Globus pallidus (tissue), 1 donor: Measurements from ENCODE around the gene FLAD1.
"Not testable (repeated sequence)": the region's sequence is repeated elsewhere in the genome, so short reads cannot be mapped to it uniquely, and the experiment has no call there.

Experiments used
- DNase-seq: peaks from one replicate; pipeline ENCODE4 v3.0.0-alpha.2; 2015; ENCODE audit warnings: low spot score

FLAD1 gene

DNA sequence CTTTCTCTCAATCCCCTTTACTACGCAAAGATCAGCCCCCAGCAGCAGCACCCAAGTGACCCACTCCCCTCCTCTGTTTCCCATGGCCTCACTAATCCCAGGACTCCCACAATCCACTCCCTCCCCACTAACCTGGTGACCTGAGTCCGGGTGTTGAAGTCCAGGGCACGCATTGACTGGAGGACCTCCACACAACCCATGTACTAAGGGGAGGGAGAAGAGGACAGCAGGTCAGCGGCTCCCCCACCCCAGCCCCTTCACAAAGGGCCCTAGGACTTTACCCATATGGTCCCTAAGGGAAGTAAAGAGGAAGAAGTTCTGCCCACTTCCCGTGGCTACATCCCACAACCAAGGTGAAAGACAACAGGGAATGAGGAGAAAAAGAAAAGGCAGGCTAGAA, 13.9 kb upstream of the FLAD1 start:
- no peak for DNase-seq

DNA sequence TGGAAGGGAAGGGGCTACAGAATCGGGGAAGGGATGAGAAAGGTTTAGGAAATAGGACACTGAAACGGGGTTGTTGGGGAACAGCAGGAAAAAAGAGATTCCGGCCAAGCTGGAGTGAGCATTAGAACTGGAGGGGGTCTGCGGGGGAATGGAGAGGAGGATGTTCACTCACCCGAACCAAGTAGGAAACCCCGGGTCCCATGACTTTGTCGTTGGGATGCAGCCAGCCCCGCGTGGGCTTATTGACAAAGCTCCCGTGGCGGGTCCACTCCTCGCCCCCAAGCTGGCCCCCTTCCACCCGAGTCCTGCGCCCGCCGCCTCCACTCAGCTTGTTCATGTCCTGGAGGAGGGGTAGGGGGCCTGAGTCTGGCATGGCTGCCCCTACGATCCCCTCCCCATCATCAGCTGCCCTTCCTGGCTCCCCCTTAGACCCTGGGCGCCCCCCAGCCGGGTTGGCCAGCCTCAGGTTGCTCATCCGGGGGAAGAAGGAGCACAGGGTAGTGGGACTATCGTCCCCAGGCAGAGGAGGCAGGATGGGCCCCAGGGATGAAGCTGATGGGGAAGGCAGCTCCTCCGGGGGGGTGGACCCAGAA, 13.2 kb upstream of the FLAD1 start:
- no peak for DNase-seq

GRCh38 chr1:154970631-154971340, 12.4 kb upstream of the FLAD1 start, which contains the start of gene SHC1:
SHC1 (minus strand) TSS chr1:154970747; CDS start chr1:154970526, 221 bp downstream.
- DNase-seq, result peak; percentile 80

DNA sequence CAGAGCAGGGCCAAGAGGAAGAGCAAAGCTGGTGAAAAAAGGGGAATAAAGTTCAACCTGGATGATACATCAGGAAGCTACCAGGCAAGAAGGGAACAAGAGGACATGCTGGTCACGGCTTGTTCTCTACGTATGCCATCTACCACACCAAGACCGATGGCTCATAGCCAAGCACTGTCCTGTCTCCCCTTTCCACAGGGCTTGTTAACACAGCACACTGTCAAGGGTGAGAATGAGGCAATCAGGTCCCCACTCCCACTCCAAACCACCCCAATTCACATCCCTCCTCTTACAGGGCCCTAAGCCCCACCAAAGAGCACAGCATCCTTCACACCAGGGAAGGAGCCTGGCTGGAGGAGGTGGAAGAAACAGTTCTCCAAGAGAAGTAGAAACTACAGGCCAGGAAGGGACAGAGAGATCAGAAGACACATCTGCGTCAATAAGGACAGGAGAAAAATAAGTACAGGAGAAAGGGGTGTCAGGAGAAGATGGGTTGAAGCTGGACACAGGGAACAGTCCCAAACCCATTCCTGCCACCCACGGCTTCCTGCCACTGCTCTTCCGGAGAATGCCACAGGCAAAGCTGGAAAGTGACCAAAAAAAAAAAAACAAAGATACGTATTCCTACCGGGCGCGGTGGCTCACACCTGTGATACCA, 11.7 kb upstream of the FLAD1 start:
- DNase-seq, result no peak

DNA sequence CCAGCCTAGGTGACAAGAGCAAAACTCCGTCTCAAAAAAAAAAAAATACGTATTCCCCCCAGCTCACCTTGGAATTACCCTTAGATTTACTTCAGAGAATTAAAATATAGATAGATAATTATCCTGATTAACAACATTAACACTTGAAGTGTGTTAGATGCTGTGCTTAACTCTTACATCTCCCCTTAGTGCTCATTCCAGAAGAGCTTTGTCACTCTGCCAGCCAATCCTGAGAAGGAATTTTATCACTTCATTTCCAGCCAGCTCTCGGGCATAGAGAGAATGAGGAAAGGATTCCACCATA, 11.0 kb upstream of the FLAD1 start:
- no peak for DNase-seq

DNA sequence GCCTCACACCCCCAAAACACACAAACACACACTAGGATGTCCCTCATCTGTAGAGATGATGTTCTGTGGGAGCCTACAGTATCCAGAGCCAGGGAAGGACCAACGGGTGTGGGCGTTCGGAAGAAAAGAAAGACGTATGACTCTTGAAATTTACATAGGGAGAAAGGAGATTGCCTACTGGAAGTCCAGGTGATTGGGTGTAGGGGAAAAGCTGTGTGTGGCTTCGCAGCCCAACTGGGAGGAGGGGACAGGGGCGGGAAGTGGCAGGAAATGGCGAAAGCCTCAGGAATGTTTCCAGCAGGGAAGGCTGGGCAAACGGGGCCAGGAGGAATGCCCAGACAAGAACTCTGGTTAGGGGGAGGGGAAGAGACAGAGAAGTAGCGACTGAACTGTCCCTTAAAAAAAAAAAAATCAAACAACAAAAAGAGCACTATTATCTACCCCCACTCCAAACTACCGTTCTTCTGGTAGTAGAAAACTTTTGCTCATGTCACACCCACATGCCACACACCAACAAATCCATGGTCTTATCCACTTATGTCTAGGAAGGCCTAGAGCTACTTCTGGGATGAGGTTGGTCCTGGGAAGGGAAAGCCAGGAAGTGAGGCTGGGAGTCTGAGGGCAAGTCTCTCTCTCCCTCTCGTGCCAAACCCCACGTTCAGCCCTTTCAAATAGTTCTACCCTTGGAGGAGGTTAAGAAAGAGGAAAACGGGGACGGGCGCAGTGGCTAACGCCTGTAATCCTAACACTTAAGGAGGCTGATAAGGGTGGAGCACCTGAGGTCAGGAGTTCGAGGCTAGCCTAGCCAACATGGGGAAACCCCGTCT, 10.4 kb upstream of the FLAD1 start:
- peak; percentile 41 for DNase-seq

DNA sequence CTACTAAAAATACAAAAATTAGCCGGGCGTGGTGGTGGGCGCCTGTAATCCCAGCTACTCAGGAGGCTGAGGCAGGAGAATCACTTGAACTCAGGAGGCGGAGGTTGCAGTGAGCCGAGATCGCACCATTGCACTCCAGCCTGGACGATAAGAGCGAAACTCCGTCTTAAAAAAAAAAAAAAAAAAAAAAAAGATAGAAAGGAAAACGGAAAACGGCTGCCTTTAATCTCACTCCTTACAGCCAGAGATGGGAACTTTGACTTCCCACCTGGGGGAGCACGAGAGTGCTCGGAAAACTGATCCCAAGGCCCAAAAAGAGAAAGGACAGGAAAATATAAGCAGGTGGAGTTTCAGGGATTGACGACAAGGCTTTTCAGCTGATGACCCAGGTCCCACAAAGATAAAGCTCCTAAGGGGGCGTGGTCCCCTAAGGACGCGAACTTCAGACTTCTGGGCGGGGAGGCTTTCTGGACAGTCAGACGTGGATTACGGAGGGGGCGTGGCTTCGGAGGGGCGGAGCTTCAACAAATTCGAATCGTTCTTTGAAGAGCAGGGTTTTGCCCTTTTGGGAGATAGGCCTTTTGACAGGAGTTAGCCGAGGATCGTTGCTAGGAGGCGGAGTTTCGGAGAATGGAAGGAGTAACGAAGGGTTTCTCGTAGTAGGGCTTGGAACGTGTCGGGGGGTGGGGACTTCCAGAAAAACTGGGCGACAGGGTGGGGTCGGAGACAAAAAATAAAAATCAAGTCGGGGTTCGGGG, 9.6 kb upstream of the FLAD1 start:
- DNase-seq, result peak; percentile 85

- peak; percentile 100 for DNase-seq
Observed at GRCh38 chr1:154974102-154974807, 8.9 kb upstream of the FLAD1 start, which contains the start of gene CKS1B. CKS1B (plus strand) TSS chr1:154974681; CDS start chr1:154974746, 65 bp downstream.

DNA sequence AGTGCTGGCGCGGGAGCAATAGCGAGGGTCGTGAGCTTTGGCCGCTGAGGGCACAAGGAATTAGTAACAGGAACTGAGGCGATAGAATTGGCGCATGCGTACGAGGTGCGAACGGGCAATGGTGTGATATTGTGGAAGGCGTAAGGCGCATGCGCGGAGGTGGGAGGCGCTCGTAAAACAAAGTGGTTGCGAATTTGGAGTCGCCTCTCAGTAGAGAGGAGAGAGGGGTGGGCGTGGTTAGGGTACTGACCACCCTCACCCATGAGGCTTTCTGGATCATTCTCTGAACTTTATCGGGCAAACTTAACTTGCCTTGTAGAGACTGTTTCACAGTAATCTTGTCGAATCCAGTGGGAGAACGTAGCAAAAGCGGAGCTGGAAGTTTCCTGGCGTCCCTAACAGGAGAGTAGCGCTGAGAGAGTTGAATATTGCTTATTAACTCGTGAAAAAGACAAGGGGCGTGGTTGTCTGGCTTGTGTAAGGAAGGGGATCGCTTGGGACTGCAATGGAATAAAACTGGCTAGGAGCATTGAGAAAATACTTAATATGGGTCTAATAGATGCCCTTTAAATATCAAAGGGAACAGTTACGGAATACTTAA, 8.2 kb upstream of the FLAD1 start:
- peak; percentile 93 for DNase-seq

DNA sequence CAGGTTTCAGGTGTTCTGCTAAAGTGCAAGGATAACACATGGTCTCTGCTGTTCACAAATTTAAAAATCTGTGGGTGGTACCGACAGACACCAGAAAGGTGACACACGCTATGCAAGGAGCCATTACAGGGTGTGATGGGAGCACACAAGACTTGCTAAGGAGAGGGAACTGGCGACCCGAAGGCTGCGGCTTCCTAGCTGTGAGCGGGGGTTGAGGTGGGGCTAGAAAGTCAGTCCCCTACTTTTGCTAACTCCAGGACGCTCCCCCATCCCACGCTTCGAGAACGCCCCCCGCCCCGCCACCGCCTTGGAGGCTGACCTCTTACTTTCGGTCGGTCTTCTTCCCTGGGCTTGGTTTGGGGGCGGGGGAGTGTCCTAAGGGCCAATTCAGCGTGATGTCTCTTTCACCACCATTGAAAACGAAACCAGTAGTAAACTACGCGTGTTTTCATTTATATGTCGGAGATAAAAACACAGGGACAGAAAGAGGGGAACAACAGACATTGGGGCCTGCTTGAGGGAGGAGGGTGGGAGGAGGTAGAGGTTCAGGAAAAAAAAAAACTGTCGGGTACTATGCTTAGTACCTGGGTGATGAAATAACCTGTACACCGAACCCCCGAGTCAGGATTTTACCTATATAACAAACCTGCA, 7.6 kb upstream of the FLAD1 start:
- no peak for DNase-seq

DNA sequence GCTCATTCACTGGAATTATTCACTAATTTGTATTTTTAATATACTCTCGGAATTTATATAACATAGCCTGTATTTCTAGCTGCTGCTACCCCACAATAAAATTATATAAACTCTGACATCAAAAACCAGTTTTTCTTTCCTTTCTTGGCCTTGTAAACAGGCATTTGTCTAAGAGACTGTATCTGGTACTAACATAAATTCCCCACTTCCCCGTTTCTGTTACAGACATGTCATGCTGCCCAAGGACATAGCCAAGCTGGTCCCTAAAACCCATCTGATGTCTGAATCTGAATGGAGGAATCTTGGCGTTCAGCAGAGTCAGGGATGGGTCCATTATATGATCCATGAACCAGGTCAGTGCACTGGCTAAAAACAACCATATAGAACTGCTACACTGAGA, 5.4 kb upstream of the FLAD1 start:
- DNase-seq, result not testable (repeated sequence)

DNA sequence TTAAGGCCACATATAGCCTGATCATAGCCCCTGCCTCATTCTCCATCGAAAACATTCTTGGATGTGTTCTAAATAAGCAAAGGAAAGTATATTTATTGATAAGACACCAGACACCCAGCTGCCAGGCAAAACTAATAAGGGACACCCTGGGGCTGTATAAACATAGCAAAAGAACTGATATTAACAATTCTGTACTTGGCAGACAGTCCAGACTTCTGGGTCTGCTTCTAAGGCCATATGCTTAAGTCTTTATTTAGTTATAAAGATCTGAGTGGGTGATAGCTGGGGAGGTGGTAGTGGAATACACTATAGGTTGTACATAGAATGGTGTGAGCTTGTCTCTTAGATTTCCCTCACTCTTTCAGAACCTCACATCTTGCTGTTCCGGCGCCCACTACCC, 4.8 kb upstream of the FLAD1 start:
- DNase-seq, result no peak

- no peak for DNase-seq
Observed at GRCh38 chr1:154982341-154982740, 803 bp upstream of the FLAD1 start.

DNA sequence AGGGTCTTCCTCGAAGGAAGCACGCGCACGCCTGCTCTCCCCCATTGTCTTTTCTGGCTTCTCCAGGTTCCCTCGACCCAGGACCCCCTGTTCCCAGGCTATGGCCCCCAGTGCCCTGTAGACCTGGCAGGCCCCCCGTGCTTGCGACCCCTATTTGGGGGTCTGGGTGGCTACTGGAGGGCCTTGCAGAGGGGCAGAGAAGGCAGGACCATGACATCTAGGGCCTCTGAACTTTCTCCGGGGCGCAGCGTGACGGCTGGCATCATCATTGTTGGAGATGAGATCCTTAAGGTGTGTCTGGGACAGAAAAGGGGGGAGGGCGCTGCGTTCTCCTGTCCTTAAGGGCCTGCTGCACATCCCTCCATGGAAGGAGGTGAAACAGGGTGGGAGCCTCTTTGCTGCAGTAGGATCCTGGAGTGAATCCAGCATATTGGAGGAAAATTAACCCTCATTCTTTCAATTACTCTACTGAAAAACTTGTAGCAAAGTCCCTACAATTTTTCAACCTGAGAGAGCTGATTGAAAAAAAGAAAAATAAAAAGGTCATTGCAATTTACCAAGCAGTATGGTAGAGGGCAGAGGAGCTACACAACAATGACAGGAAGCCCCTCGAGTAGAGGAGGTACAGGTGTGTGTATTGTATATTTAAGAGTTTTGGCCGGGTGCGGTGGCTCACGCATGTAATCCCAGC, 777 bp downstream of the FLAD1 start:
- DNase-seq, result no peak

DNA sequence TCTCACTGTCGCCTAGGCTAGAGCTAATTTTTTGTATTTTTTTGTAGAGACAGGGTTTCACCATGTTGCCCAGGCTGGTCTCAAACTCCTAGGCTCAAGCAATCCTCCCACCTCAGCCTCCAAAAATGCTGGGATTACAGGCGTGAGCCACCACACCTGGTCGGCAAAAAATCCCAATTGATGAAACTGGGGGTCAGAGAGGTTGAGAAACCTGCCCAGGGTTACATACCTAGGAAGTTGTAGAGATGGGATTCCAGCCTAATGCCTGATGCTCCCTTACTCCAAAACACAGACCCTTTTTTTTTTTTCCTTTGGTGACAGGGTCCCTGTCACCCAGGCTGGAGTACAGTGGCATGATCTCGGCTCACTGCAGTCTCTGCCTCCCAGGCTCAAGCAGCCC, 3.6 kb downstream of the FLAD1 start:
- DNase-seq, result not testable (repeated sequence)

DNA sequence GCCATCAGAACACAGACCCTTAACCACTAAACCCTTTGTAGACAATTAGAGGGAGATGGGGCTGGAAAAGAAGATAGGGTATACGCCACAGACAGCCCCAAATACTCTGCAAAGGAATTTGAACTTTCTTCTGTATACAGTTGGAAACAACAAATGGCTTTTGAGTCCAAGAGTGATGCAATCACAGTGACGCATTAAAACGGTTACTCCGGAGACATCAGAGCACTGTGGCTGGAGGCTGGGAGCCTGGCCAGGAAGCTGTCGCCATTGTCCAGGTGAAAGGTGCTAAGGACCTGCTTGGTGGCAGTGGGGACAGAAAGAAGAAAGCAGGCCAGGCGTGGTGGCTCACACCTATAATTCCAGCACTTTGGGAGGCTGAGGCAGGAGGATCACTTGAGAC, 4.2 kb downstream of the FLAD1 start:
- DNase-seq, result no peak

DNA sequence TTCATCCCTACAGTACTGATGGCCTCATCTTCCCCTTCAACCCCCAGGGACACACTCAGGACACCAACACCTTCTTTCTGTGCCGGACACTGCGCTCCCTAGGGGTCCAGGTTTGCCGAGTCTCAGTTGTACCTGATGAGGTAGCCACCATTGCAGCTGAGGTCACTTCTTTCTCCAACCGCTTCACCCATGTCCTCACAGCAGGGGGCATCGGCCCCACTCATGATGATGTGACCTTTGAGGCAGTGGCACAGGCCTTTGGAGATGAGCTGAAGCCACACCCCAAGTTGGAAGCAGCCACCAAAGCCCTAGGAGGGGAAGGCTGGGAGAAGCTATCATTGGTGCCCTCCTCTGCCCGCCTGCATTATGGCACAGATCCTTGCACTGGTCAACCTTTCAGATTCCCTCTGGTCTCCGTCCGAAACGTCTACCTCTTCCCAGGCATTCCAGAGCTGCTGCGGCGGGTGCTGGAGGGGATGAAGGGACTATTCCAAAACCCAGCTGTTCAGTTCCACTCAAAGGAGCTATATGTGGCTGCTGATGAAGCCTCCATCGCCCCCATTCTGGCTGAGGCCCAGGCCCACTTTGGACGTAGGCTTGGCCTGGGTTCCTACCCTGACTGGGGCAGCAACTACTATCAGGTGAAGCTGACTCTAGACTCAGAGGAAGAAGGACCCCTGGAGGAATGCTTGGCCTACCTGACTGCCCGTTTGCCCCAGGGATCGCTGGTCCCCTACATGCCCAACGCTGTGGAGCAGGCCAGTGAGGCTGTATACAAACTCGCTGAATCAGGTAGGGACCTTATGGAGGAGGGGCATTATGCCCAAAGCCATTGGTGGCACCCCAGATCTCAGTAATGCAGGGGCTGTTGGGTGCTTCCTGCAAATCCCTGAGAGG, 5.2 kb downstream of the FLAD1 start:
- no peak for DNase-seq

DNA sequence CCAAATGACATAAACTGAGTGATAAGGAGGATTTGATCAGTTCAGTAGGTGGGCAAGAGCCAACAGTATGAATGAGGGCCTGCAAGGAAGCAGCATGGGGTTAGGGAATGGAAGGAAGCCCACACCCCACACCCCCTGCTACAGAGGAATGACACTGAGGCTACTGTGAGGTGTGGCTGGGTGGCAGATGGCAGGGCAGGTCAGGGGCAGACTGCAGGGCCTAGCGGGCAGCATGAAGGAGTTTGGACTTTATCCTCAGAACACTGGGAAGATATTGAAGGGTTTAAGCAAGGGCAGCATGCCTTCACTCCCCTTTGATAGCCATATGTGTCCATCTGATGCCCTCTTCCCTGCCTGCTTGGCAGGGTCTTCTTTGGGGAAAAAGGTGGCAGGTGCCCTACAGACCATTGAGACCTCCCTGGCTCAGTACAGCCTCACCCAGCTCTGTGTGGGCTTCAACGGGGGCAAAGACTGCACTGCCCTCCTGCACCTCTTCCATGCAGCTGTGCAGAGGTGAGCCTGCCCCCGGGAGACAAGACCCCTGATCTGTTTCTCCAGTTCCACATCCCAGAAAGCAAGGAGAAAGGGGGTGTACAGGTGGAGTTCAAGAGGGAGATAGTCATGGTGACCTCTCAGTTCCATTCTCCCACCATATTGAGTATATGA, 6.2 kb downstream of the FLAD1 start:
- no peak for DNase-seq
